Mammary epithelial cell (primary cell): ENCODE measurements around the gene SYT12.

Experiments
- EZH2 ChIP-seq: IDR thresholded peaks from 2 replicates; pipeline ENCODE4 v1.6.1; 2012; ENCODE audit warnings: low read length, inconsistent platforms, borderline replicate concordance
- TF ChIP-seq, protein P1 (sequence below), 2 donors: IDR thresholded peaks in 1 of 2; conservative IDR thresholded peaks in 1 of 2; 2 replicates each; pipeline ENCODE4 v1.5.1; 2011 to 2012; ENCODE audit warnings: inconsistent platforms in 2 of 2, low read length in 2 of 2, mild to moderate bottlenecking in 2 of 2, control low read depth in 1 of 2, low read depth in 1 of 2; ENCODE audit not compliant: insufficient read depth in 1 of 2; ENCODE audit errors: extremely low read depth in 1 of 2

DNA sequence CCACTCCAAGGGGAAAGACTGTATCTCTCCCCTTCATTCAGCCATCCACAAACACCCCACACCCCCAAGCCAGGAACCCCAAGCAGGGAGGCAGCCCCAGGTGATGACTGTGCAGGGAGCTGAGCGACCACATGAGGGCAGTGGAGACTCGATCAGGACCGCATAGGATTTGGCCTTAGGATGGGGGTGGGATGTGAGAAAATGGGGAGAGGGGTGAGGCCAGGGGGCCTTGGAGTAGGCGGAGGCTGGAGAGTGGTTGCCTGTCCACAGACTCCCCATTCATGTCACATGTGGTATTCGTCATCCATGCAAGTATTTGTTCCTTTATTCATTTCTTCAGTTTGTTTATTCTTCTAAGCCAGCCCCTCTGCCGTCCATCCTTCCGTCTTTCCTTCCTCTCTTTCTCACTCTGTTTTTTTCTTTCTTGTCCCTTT is 31.0 kb downstream of the SYT12 start:
- TF ChIP-seq, protein P1, sequence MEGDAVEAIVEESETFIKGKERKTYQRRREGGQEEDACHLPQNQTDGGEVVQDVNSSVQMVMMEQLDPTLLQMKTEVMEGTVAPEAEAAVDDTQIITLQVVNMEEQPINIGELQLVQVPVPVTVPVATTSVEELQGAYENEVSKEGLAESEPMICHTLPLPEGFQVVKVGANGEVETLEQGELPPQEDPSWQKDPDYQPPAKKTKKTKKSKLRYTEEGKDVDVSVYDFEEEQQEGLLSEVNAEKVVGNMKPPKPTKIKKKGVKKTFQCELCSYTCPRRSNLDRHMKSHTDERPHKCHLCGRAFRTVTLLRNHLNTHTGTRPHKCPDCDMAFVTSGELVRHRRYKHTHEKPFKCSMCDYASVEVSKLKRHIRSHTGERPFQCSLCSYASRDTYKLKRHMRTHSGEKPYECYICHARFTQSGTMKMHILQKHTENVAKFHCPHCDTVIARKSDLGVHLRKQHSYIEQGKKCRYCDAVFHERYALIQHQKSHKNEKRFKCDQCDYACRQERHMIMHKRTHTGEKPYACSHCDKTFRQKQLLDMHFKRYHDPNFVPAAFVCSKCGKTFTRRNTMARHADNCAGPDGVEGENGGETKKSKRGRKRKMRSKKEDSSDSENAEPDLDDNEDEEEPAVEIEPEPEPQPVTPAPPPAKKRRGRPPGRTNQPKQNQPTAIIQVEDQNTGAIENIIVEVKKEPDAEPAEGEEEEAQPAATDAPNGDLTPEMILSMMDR (conservative IDR thresholded peaks at IDR 0.05 in 1 of 2, IDR thresholded peaks at IDR 0.05 in 1 of 2; ENCODE audit: extremely low read depth in 1 of 2, insufficient read depth in 1 of 2, low read depth in 1 of 2, low read length in 2 of 2) = peak; percentile 89 to 95
- no peak for TF ChIP-seq EZH2
